ENCODE data around the gene PDIA3.
A peak's percentile ranks its signal among the peaks of the same experiment; 100 is the strongest.
"Not testable (repeated sequence)": the region's sequence is repeated elsewhere in the genome, so short reads cannot be mapped to it uniquely, and the experiment has no call there.

Gene PDIA3

DNA sequence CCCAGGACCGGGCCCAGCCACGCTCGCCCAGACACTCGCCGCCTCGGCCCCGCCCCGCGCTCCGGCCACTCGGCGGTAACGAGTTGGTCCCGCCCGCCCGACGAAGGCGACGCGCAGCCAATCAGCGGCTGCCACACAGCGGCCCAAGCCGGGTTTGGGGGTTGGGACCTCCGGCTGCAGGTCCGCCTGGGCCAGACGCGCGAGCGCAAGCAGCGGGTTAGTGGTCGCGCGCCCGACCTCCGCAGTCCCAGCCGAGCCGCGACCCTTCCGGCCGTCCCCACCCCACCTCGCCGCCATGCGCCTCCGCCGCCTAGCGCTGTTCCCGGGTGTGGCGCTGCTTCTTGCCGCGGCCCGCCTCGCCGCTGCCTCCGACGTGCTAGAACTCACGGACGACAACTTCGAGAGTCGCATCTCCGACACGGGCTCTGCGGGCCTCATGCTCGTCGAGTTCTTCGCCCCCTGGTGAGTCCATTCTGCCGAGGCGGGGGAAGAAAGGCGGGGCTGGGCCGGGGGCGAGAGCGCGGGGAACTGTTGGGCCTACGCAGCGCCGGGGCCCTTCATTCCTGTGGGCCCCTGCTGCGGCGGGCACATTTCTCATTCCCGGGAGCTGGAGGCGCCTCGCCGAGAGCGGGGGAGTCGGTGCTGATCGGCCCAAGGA, at the start of gene PDIA3:
PDIA3 (plus strand) TSS at position 194 of the 658 bp plus-strand sequence; CDS start at position 296, 102 bp downstream.
- DNase-seq, result peak; percentile 70

DNA sequence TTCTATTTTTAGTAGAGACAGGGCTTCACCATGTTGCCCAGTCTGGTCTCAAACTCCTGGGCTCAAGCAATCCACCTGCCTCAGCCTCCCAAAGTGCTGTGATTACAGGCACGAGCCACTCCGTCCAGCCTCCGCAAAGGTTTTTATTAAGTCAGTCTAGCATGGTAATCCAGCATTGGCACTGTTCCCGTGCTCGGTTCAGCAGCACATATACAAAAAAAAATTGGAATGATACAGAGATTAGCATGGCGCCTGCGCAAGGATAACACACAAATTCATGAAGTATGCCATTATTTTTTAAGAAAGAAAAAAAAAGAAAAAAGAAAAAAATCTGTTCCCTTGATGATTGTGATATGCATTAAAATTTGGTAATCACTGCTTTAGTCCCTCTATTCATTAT, 44.1 kb upstream of the PDIA3 start:
- no peak for DNase-seq

DNA sequence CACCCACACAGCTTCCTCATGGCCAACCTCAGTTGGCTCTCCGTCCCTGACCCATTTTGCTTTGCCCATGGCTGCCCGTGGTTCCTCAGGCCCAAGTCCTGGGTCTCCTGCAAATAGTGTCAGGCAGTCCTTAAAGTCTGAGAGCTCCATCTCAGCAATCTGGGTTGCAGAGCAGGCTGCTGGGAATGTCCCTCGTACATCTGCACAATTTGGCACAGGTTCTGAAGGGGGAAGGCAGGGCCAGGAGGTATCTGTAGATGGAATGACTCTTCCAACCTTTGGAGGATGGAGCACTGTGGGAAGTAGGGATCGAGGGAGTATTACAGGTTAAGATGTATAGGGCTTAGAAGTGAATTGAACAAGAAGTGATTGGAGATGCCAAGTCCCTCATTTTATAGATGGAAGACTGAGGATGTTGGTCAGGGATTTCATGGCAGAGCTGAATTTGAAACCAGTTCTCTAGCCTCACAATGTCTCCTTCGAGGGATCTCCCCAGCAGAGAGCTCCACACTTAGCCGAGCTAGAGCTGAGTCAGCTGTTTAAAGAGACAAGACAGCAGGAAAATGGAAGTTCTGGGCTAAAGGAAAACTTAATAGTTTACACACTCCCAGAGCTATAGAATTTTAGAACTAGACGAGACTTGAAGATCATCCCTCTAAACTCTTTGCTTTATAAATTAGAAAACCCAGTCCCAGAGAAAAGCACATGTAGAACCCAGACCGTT, 43.4 kb upstream of the PDIA3 start:
- no peak for DNase-seq

DNA sequence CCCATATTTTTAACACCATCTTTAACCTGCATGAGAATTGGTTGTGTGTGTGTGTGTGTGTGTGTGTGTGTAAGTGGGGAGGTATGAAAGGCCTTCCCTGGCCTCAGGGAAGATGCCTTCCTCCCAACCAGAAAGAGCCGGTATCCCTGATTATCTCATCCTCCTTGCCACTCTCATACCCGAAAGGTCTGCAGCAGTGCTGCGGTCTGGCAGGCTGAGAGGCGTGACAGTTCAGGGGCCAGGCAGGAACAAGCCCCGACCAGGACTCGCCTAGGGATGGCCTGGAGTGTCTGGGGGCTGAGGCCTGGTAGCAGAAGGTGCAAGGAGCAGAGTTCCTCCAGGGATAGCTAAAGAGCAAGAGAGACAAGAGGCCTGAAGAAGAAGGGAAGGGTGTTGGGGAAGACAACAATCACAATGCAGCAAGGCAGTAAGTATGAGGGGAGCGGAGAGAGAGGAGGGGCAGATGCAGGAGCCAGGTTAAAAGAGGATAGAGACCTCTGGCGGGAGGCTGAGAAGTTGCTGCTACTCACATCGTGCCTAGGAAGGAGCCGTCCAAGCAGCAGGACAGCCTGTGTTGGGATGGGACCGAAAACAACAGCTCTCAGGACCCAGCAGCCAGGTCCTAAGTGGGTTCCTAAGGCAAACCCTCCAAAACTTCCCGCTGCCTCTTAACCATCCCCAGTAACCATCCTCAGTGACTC, 35.7 kb upstream of the PDIA3 start:
- DNase-seq, result not testable (repeated sequence)

DNA sequence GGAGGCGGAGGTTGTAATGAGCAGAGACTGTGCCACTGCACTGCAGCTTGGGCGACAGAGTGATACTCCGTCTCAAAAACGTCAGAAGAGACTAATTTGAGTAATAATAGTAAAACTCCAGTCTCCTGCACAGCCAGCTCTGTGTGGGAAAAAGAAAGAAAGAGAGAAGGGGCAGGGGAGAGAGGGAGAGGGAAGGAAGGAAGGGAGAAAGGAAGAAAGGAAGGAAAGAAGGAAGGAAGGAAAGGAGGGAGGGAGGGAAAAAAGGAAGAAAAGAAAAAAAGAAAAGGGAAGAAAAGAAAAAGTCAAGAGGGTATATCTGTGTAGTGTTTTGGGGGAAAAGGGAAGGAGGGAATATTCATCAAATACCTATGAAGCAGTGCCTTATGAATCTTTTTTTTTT, 23.1 kb upstream of the PDIA3 start:
- no peak for DNase-seq

DNA sequence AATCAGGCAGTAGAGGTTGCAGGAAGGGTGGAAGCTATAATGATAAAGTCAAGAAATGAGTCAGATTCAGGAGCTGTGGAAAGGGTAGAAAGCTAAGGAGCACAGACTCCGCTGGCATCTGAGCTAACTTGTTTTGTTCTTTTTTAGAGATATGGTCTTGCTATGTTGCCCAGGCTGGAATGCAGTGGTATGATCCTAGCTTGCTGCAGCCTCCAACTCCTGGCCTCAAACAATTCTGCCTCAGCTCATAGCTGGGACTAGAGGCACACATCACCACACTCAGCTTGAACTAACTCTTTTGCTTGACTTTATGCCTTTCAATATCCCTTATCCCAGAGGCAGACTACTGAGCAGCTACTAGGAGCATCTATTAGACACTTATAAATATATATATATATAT, 19.9 kb upstream of the PDIA3 start:
- not testable (repeated sequence) for DNase-seq

DNA sequence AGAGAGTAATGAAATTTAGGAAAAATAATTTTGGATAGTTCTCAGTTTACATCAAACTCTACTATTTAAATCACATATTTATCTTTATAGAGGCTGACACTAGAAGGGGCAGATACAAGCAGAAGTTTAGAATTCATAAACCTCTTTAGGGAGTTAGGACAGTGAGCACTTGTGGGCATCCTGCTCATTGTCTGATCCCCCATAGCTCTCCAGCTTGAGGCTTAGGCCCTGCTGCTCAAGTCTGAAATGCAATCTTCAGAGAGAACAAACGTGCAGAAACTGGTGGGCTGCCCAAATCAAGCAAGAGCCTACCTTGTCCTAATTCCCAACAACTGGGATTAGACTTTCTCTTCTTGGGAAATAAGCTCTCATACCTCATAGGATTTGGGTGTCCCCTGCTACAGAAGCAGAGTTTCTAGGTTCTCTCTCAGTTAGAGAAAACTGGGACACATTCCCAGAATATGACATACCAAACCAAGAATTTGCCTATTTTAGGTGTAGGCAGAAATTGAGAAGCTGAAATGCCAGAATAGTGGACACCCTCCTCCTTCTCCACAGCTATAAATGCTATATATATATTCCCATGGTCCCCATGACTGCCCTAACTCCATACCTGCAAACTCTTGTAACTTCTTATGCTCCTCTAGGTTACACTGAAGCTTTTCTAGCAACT, 18.0 kb upstream of the PDIA3 start:
- not testable (repeated sequence) for DNase-seq

DNA sequence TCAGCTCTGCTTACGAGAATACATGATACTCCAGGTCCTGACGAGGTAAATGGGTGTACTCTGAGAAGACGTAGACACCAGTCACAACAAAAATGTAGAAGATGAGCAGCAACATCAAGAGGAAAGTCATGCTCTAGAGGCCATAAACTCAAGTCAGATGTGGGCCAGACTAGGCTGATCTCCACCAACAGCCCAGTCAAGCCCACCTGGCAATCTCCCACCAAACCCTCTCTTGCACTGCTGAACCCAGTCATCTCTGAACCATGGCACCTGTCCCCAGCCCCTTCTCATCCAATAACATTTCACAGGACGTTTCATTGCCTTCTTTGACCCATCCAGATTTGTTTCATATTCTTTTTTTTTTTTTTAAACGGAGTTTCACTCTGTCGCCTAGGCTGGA, 10.8 kb upstream of the PDIA3 start:
- DNase-seq, result no peak

DNA sequence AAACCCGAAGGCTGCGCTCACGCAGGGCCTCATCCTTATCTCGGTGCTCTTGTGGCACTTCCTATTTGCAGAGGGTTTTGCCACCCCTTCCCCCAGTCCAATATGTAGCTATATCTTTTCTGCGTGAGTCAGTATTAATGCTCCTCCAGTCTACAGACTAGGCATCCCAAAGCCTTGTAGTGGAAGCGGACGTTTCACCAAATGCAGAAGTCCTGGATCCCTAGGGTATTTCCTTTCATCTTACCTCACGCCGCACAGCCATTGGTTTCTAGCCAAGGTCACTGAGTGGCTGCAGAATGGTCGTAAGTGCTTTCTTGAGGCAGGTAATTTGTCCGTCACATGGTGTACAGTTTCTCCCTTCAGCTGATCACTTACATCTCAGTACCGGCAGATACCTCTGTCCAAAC, 668 bp downstream of the PDIA3 start:
- DNase-seq, result not testable (repeated sequence)

DNA sequence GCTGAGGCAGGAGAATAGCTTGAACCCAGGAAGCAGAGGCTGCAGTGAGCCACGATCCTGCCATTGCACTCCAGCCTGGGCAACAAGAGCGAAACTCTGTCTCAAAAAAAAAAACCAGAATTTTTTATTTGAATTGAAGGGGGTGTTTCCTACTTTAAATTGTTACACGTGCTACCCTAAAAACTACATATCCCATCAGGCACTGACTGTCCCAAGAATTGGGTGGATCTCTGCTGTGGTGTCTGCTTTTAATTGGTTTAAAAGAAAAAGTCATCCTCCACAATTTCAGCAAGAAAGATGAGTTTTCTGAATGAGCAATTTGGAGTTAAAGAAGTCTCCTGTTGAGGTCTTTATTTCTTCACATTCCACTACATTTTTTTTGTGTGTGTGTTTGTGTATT, 2.1 kb downstream of the PDIA3 start:
- no peak for DNase-seq

DNA sequence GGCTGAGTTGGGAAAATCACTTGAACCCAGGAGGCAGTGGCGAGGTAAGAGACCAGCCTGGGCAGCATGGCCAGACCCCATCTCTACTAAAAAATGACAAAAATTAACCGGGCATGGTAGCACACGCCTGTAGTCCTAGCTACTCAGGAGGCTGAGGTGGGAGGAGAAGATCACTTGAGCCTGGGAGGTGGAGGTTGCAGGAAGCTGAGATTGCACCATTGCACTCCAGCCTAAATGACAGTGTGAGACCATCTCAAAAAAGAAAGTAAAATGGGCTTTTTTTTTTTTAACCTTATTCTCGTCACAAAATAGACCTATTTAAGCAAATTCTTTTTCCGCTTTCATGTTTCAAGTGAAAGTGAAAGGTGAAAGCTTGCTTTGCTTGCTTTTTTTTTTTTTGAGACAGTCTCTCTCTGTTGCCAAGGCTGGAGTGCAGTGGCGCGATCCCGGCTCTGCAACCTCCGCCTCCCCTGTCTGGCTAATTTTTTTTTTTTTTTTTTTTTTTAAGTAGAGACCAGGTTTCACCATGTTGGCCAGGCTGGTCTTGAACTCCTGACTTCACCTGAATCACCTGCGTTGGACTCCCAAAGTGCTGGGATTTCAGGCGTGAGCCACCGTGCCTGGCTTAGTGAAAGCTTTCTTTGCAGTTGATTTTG, 3.6 kb downstream of the PDIA3 start:
- DNase-seq, result peak; percentile 14

DNA sequence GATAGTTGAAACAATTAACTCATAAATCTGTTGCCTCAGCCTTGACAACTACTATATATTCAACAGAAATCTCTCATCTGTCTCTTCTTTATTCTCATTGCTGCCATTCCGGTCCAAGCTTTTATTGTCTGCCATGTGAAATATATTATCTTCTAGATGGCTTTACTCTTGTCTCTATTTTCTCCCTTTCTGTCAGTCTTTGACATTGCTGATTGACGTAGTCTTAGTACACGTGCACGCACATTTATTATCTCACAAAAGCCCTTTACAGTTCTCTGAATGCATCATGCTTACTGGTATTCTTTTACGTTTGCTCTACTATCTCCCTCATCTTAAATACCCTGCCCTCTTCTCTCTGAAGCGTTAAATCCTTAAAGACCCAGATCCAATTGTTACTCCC, 5.6 kb downstream of the PDIA3 start:
- no peak for DNase-seq

DNA sequence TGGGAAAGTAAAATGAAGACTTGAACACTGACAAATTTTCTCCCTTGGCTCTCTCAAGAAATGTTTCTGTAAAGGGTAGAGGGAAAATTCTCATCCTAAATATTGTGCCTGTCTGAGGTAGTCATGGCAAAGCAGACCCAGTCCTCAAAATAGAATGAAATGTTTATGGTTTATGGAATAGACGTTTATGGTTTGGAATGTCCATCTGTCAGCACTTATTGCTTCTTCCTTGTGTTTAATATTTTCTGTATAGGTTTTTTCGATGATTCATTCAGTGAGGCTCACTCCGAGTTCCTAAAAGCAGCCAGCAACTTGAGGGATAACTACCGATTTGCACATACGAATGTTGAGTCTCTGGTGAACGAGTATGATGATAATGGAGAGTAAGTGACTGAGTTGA, 16.6 kb downstream of the PDIA3 start:
- no peak for DNase-seq

DNA sequence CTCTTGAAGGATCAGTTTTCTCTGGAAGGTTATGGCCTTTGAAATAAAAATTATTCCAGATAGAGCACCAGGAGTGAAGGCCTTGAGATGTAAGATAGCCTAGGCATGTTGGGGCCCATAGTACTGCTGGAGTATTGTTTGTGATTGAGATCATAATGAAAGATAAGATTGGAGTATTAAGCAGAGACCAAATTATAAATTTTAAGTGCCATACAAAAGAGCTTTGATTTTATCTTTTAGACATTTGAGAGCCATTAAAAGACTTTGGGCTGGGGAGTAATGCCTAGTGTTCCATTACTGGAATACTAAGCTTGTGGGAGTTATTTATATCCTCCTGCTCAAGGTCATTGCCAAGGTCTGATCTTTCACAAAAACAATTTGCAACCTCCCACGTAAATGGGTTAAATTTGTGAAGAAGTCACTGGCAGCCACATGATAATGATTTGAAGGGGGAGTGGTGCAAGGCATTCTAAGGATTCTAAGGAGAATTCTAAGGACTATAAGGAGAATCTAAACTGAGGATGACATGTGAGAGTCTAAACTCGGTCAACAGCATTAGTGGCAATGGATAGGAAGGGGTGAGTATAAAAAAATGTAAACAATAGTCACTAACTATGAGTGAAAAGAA, 17.7 kb downstream of the PDIA3 start:
- DNase-seq, result no peak

DNA sequence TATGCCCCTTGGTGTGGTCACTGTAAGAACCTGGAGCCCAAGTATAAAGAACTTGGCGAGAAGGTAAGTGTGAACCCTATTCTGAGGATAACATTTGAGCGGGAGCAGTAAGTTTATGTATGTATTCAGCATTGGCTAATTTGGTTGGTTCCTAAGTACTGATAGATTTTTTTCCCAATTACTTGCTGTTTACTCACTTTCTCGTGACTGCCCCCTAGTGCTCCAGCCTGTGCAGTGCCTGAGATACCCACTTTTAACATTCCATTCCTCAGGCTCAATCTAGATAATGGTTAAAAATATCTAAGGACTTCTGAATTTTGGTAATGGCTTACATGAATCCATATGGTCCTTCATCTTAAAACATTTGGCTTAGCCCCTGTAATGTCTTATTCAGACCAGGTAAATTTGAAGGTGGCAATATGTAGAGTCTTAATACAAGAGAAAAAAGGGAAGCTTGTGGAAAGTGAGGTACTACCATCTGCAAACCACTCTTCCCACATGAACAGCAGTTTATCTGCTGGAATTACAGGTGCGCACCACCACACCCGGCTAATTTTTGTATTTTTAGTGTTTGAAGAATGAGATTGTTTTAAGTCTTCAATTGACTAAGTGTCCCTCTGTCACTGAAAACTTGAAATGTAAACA, 23.5 kb downstream of the PDIA3 start:
- peak; percentile 51 for DNase-seq

DNA sequence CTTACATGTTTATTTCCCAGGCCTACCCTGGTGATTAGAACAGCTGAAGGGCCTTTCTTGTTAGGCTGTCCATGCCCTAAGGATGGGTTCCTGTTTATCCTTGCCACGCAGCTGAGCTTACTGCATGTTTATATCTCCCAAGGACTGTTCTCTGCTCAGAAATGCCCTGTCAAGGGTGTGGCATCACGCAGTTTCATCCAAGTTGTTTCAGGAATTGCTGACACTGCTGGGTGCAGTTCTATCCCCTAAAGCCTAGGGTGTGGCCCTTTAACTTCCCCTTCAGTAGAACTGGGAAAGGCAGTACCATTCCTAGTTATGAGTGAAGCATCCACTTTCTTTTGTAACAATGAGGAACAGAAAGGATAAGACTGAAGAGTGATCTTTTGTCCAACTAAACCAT, 25.6 kb downstream of the PDIA3 start:
- DNase-seq, result no peak

DNA sequence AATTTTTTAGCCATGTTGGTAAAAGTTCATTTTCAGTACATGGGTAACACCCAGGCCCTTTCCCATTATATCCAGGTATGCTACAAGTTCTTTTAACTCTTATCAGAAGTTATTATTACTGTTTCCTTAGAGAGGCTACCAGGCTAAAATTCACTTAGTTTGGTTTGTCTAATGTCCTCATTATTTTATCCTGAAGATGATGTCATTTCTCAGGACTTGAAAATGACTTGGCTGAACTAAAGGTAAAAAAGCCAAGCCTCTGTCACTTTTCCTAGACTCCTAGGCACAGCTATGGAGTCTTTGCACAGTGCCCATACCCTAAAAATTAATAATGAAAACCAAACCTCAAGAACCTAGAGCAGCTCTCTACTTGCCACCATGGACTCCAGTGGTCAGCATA, 26.4 kb downstream of the PDIA3 start:
- no peak for DNase-seq

DNA sequence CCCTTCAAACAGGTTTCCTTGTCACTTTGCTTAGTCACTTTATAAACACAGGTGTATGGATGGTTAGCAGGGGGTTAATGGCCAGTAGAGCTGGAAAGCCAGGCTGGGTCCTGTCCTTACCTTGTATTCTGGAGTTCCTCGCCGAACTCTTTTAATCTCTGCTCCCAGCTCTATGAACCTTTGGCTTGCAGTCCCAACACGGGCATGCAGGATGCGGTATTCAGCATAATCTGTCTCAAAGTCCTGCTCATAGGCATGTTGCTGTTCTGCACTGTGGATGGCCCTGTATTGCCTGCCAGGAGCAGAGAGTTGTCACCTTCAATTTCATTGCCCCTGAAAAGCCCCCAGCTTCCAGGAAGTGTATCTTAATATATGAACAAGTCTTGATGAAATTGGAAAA, 27.8 kb downstream of the PDIA3 start:
- DNase-seq, result no peak

DNA sequence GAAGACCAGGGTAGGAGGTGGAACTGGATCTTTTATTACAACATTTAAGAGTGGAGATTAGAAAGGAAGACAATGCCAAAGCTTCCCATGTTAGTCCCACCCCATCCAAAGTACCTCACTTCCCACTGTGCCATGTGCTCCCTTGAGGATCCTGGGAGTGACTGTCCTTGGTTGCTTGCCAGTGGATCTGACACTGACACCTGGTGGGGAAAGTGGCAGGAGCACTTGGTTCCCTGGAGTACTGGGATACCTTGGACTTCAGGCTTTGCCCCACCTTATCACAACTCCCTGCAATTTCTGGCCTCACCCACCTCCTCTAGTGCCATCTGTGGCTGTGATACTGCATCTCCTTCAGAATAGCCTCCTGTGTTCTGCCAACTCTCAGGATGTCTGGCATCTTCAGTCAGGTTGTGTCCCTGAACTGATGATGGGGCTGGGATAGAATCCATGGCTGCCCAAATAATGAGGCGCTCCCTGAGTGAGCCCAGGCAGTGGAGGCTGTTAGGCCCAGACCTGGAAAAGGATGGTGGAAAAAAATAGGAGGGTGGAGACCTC, 29.2 kb downstream of the PDIA3 start:
- DNase-seq, result no peak

DNA sequence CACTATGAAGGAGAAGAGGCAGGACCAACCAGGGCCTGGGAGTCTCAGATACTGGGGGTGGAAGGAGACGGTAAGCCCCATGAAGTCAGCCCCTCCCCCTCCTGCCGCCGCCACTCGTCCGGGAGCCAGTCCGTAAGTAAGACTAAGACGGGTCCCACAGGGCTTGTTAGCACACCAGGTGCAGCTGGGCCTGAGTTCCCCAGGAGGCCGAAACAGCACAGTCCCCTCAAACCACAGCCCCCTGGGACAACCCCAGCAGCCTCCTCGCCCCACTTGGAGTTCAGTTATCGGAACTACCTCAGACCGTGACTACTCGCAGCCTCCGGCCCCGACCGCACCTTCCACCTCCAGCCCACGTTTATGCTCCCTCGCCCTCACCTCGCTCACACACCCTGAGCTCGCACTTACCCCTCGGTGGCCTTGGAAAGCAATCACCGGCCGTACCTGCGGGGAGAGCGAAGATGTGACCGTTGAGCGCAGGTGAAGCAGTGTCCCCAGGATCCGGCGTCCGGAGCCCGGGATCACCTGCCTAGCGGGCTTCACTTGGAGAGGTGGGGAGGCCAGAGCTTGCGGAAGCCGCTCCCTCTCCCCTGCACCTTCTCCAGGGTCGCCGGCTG, 30.0 kb downstream of the PDIA3 start:
- DNase-seq, result no peak

DNA sequence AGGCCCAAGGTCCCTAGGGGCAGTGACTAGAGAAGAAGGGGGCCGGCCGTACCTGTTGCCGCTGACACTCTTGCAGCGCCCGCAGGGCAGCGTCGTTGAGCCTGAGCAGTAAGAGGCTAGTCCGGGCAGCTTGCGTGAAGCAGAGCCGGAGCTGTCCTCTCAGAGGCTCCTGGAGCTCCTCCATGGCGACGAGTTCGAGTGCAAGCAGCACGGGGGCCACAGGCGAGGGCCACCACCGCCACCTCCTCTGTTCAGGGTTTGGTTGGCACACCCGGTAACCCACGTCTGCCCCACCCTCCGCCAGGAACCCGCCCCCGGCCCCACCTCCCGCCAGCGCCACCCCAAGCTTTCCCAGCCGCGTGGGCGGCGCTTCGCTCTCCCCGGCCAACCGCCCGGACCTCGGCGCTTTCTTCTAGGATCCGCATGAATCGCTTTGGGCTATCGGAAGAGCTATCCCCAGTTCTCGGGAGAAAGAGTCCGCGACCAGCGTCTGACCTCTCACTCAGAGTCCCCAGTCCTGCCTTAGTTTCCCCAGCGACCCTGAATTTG, 30.6 kb downstream of the PDIA3 start, which contains the start of gene ELL3:
ELL3 (minus strand) TSS at position 249 of the 549 bp plus-strand sequence; CDS start at position 184, 65 bp downstream.
- peak; percentile 71 for DNase-seq
